Fibroblast of gingiva (primary cell): ENCODE results near the gene NES.
"Not testable (repeated sequence)": the region's sequence is repeated elsewhere in the genome, so short reads cannot be mapped to it uniquely, and the experiment has no call there.

Experiments used
- DNase-seq: peaks from one replicate; pipeline ENCODE4 v3.0.0-alpha.2; 2011; ENCODE audit warnings: low read depth

NES gene

GRCh38 chr1:156645056-156645455 lies 32.2 kb downstream of the NES start:
- DNase-seq, result no peak

GRCh38 chr1:156644640-156645039 lies 32.6 kb downstream of the NES start:
- DNase-seq, result no peak

- no peak for DNase-seq
Measured at GRCh38 chr1:156644146-156644545, 33.1 kb downstream of the NES start.

DNA sequence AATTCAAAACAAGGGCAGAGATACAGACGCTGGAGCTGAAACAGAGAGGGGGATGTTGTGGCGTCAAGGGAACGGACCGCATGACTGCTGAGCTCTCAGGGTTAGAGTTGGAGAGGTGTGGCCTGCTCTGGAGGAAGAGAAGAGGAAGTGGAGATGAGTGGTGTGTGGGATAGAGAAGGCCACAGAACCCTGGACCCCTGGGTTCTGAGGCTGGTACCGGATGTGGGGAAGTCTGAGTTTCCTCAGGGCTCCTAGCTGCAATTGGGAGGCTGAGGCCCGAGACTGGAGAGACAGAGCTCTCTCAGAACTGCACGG lies 33.5 kb downstream of the NES start:
- no peak for DNase-seq

GRCh38 chr1:156643049-156643777 lies 34.0 kb downstream of the NES start:
- no peak for DNase-seq

GRCh38 chr1:156642265-156643048 lies 34.8 kb downstream of the NES start:
- DNase-seq, result no peak

- no peak for DNase-seq
Measured at GRCh38 chr1:156641761-156642264, 35.4 kb downstream of the NES start, which contains the start of gene BCAN. TSS of gene BCAN (plus strand) at chr1:156642117. CDS start at chr1:156646055, 3,938 bp downstream.

GRCh38 chr1:156640842-156641706 lies 36.1 kb downstream of the NES start:
- no peak for DNase-seq

- DNase-seq, result no peak
Measured at GRCh38 chr1:156639601-156640101, 37.6 kb downstream of the NES start.

DNA sequence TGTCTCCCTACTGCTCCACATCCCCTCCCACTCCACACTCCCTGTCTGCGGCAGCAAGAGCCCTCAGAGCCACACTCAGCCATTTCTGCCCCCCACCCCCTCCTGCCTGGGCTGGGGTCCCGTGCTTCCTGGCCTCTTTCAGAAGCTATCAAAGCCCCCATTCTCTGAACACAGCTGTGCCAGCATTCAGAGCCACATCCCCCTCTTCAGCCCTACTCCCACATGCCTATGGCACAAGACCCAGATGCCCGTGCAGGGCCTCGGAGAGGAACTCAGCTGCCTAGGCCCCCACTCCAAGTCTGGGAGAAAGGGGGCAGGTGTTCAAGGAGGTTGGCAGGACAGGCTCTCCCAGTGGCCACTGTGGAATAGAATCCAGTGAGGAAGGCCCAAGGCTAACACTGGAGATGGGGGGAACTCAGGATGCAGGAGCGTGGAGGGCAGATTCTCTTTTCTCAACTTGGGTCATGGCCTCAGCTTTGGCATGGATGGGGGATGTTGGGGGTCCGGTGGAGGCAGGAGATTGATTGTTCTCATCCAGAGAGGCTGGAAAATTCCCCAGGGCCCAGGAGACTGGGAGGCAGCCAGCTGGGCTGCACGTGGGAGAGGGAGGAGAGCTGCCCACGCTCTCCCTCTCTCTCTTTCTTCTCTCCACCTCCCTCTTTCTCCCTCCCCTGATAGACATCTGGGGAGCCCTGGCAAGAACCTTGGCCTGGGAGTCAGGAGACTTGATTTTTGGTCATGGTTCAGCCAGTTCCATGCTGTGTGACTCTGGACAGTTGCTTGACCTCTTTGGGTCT lies 38.8 kb downstream of the NES start:
- no peak for DNase-seq

DNA sequence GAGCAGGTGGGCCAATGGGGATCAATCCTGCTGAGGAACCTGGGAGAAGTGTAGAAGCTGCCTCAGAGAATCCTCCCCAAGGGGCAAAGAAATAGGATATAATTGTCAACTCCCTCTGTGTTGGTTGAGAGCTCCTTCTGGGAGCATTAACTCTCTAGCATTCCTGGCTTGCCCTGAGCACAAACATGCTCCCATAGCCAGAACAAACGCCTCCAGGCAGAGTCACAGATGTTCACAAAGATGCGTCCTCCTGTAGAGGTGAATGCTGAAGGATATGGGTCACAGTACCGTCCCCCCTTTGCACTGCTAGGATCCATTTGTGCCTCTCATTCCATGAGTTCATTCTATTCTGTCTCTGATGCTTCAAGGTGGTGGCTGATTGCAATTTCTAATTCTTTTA lies 44.9 kb downstream of the NES start:
- no peak for DNase-seq

DNA sequence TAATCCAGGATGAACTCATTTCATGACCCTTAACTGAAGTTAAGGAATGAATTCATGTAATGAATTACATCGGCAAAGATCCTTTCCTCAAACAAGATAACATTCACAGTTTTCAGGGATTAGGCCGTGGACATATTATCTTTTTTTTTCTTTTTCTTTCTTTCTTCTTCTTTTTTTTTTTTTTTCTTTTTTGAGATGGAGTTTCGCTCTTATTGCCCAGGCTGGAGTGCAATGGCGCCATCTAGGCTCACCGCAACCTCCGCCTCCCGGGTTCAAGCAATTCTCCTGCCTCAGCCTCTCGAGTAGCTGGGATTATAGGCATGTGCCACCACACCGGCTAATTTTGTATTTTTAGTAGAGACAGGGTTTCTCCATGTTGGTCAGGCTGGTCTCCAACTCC lies 46.1 kb downstream of the NES start:
- not testable (repeated sequence) for DNase-seq

DNA sequence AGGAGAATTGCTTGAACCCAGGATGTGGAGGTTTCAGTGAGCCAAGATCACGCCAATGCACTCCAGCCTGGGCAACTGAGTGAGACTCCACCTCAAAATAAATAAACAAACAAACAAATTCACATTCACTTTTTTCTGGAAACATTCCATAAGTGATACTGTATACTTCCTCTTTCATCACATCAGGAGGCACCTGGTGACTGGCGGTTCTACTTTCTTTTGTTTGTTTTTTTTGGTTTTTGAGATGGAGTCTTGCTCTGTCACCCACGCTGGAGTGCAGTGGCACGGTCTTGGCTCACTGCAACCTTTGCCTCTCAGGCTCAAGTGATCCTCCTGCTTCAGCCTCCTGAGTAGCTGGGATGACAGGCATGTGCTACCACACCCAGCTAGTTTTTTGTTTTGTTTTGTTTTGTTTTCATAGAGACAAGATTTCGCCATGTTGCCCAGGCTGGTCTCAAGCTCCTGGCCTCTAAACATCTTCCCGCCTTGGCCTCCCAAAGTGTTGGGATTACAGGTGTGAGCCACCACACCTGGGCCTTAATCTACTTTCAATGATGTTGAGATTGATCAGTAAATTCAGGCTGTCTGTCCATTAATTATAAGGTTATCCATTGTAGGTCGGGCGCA lies 47.3 kb downstream of the NES start:
- DNase-seq, result no peak

- DNase-seq, result peak; percentile 19
Measured at GRCh38 chr1:156627313-156627880, 49.8 kb downstream of the NES start.

DNA sequence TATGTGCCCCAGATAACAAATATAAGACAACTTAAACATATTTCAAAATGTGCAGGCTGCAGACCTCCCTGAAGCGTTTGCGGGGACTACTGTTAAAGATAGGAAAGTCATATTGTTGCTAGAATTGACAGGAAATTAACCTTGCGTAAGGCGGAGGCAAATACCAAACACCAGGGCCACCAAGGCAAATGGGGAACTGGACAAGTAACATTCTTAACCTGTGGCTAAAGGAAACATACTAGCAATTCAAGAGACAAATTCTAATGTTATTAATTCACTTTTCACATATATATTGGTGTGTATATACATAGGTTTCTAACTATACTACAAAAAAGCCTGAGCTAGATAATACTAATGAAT lies 51.1 kb downstream of the NES start:
- DNase-seq, result no peak

DNA sequence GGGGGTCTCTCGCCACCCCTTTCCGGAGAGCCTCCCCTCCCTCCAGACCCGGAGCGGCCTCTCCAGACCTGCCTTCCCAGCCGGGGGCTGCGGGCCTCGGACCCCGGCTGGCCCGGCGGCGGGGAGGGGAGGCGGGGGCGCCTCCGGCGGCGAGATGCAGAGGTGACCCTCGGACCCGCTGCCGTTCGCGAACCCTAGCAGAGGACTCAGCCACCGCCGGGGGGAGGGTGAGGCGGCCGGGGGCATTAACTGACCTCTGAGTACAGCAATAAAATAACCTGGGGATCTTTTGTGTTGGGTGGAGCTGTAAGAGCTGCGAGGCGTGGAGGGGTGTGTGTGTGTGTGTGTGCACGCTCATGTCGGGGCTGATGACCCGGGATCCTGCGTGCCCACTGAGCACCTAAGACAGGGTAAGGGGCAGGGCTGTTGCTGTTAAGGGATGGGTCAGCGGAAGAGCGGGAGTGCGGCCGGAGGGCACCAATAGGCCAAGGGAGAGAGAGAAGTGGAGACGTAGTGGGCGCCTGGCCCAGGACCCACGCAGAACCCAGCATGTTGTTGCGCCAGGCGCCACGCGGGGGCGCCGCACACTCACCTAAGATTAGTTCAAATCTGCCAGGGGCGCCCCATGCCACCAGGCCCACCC lies 51.6 kb downstream of the NES start:
- no peak for DNase-seq

DNA sequence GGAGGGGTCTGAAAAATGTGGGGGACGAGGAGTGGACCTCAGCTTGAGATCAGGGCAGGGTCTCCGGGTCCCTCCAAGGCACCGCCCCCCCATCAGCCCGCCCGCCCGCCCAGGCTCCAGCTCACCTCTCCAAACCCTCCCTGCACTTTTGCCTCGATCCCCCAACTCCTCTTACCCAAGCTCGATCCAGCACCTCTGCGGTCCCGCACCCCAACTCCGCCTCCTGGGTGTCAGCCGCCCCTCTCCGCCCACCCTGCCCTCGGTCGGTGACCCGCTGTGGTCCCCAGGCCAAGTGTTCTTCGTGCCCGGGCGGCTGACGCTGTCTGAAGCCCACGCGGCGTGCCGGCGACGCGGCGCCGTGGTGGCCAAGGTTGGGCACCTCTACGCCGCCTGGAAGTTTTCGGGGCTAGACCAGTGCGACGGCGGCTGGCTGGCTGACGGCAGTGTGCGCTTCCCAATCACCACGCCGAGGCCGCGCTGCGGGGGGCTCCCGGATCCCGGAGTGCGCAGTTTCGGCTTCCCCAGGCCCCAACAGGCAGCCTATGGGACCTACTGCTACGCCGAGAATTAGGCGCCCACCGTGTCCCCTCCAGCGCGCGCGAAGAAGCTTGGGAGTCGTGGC lies 52.3 kb downstream of the NES start:
- DNase-seq, result no peak

DNA sequence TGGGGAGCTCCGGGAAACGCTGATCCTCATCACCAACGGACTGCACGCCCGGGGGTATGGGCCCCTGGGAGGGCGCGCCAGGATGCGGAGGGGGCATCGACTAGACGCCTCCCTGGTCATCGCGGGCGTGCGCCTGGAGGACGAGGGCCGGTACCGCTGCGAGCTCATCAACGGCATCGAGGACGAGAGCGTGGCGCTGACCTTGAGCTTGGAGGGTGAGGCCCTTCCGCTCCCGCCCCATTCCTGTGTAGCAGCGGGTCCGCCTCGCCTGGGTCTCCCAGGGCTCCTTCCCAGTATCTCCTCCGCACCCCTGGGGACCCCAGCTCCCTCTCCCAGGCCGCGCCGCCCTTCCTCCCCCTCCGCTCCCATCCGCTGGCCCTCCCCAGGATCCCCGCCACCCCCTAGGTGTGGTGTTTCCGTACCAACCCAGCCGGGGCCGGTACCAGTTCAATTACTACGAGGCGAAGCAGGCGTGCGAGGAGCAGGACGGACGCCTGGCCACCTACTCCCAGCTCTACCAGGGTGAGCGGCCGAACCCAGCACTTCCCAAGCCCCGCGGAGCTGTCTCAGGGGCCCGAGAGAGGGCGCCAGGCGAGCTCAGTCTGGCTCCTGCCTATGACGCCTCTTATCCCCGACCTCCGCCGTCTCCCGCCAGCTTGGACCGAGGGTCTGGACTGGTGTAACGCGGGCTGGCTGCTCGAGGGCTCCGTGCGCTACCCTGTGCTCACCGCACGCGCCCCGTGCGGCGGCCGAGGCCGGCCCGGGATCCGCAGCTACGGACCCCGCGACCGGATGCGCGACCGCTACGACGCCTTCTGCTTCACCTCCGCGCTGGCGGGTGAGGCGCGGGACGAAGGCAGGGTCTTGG lies 53.0 kb downstream of the NES start:
- no peak for DNase-seq
